ENCODE measurements around the gene MRGPRE.

MRGPRE gene

GRCh38 chr11:3215346-3216026 is 16.7 kb downstream of the MRGPRE start:
- Histone ChIP-seq H3K27me3 (ENCODE audit: insufficient read depth, low read length, poor library complexity) (no peaks in the 10 kb centered on the region), H3K4me2 (ENCODE audit: insufficient read depth, low read length) (no peak overlapping the region), H3K36me3 (ENCODE audit: insufficient read depth, low read length) (no peaks in the 10 kb centered on the region), H4K20me1 (ENCODE audit: insufficient read depth, low read length) (no peaks in the 10 kb centered on the region), H3K27ac (ENCODE audit: low read length) (no peak overlapping the region), H2AFZ (ENCODE audit: low read depth, low read length) (no peak overlapping the region), H3K79me2 (ENCODE audit: insufficient read depth, low read length) (no peaks in the 10 kb centered on the region), H3K4me3 (ENCODE audit: low read depth in 1 of 2, low read length in 2 of 2) (no peak overlapping the region), H3K9me3 (ENCODE audit: insufficient read depth, low read length, severe bottlenecking) (peaks cover 9% of the 10 kb centered on the region), H3K4me1 (ENCODE audit: insufficient read depth, low read length) (peaks cover 8% of the 10 kb centered on the region), H3K9ac (ENCODE audit: low read depth, low read length) (no peak overlapping the region)
- ATAC-seq (ENCODE audit: insufficient read depth, low read depth) (no peak), DNase-seq (no peak)
- TF ChIP-seq CTCF (IDR thresholded peaks at IDR 0.05; ENCODE audit: borderline replicate concordance, extremely low read depth, low read length, poor library complexity, severe bottlenecking): no peak
- TF ChIP-seq EZH2 (IDR thresholded peaks at IDR 0.05; ENCODE audit: borderline replicate concordance, low read depth, low read length, severe bottlenecking): no peak

- Histone ChIP-seq H2AFZ (ENCODE audit: low read depth, low read length) (no peak overlapping the region), H4K20me1 (ENCODE audit: insufficient read depth, low read length) (no peaks in the 10 kb centered on the region), H3K79me2 (ENCODE audit: insufficient read depth, low read length) (no peaks in the 10 kb centered on the region), H3K4me3 (ENCODE audit: low read depth in 1 of 2, low read length in 2 of 2) (no peak overlapping the region), H3K9me3 (ENCODE audit: insufficient read depth, low read length, severe bottlenecking) (peaks cover 10% of the 10 kb centered on the region), H3K27ac (ENCODE audit: low read length) (no peak overlapping the region), H3K36me3 (ENCODE audit: insufficient read depth, low read length) (no peaks in the 10 kb centered on the region), H3K9ac (ENCODE audit: low read depth, low read length) (no peak overlapping the region), H3K4me2 (ENCODE audit: insufficient read depth, low read length) (no peak overlapping the region), H3K4me1 (ENCODE audit: insufficient read depth, low read length) (peaks cover 10% of the 10 kb centered on the region), H3K27me3 (ENCODE audit: insufficient read depth, low read length, poor library complexity) (no peaks in the 10 kb centered on the region)
- TF ChIP-seq CTCF (IDR thresholded peaks at IDR 0.05; ENCODE audit: borderline replicate concordance, extremely low read depth, low read length, poor library complexity, severe bottlenecking) (no peak), EZH2 (IDR thresholded peaks at IDR 0.05; ENCODE audit: borderline replicate concordance, low read depth, low read length, severe bottlenecking) (no peak)
- ATAC-seq (ENCODE audit: insufficient read depth, low read depth) (no peak), DNase-seq (no peak)
Measured at GRCh38 chr11:3214420-3214699, 17.9 kb downstream of the MRGPRE start.

- Histone ChIP-seq H3K27me3 (ENCODE audit: insufficient read depth, low read length, poor library complexity) (no peaks in the 10 kb centered on the region), H3K4me3 (ENCODE audit: low read depth in 1 of 2, low read length in 2 of 2) (no peak overlapping the region), H3K4me2 (ENCODE audit: insufficient read depth, low read length) (no peak overlapping the region), H3K4me1 (ENCODE audit: insufficient read depth, low read length) (peaks cover 16% of the 10 kb centered on the region), H3K9ac (ENCODE audit: low read depth, low read length) (no peak overlapping the region), H3K9me3 (ENCODE audit: insufficient read depth, low read length, severe bottlenecking) (peaks cover 10% of the 10 kb centered on the region), H3K36me3 (ENCODE audit: insufficient read depth, low read length) (no peaks in the 10 kb centered on the region), H3K79me2 (ENCODE audit: insufficient read depth, low read length) (no peaks in the 10 kb centered on the region), H3K27ac (ENCODE audit: low read length) (no peak overlapping the region), H4K20me1 (ENCODE audit: insufficient read depth, low read length) (no peaks in the 10 kb centered on the region), H2AFZ (ENCODE audit: low read depth, low read length) (no peak overlapping the region)
- no peak for TF ChIP-seq EZH2 (IDR thresholded peaks at IDR 0.05; ENCODE audit: borderline replicate concordance, low read depth, low read length, severe bottlenecking)
- TF ChIP-seq CTCF (IDR thresholded peaks at IDR 0.05; ENCODE audit: borderline replicate concordance, extremely low read depth, low read length, poor library complexity, severe bottlenecking): no peak
- no peak for ATAC-seq (ENCODE audit: insufficient read depth, low read depth)
- DNase-seq: no peak
Measured at GRCh38 chr11:3213659-3214419, 18.4 kb downstream of the MRGPRE start.
